K562 (cell line): ENCODE data around the gene SPATS2L. TPM values are rescaled to one million over a fixed set of nuclear protein-coding genes. Genes with fewer than 3 reads are reported as not detected.

Source experiments
- CEBPB ChIP-seq: fragments of 450-650 bp; IDR thresholded peaks from 2 replicates; pipeline ENCODE4 v1.6.1; 2016; ENCODE audit warnings: missing genetic modification characterization, missing compliant biosample characterization
- CLOCK ChIP-seq: fragments of 250-450 bp; sonication (Bioruptor Pico); IDR thresholded peaks from 2 replicates; pipeline ENCODE4 v1.4.0; 2020; ENCODE audit warnings: mild to moderate bottlenecking, moderate library complexity, borderline replicate concordance
- ETV5 ChIP-seq: sonication (generic); formaldehyde crosslinking; IDR thresholded peaks from 2 replicates; pipeline ENCODE4 v1.4.0; 2020; ENCODE audit warnings: low read depth, mild to moderate bottlenecking, missing genetic modification reagents
- HDAC8 ChIP-seq: fragments of 450-650 bp; IDR thresholded peaks from 2 replicates; pipeline ENCODE4 v1.6.1; 2016; ENCODE audit warnings: mild to moderate bottlenecking, missing genetic modification characterization, moderate library complexity, missing compliant biosample characterization
- MYC ChIP-seq, 2 experiments: fragments of 250-450 bp in 1 of 2; sonication (Bioruptor Pico) in 1 of 2; IDR thresholded peaks; 2 replicates each; pipeline versions ENCODE4 v1.5.1 to v1.6.1; 2012 to 2021; ENCODE audit warnings: low read depth in 2 of 2, borderline replicate concordance in 1 of 2, improper control_type of control experiment in 1 of 2, low read length in 1 of 2, mild to moderate bottlenecking in 1 of 2, moderate library complexity in 1 of 2
- PHF8 ChIP-seq: fragments of 200-600 bp; sonication (generic); IDR thresholded peaks from 2 replicates; pipeline ENCODE4 v1.6.1; 2012; ENCODE audit warnings: mixed run types, mild to moderate bottlenecking, inconsistent platforms, low read length, moderate library complexity, borderline replicate concordance
- PRMT5 ChIP-seq: sonication (generic); formaldehyde crosslinking; IDR thresholded peaks from 2 replicates; pipeline ENCODE4 v1.5.0; 2020; ENCODE audit warnings: missing genetic modification reagents
- RAD21 ChIP-seq, 2 experiments: fragments of 250-450 bp in 1 of 2; fragments of 450-650 bp in 1 of 2; sonication (Bioruptor Pico) in 1 of 2; formaldehyde crosslinking in 1 of 2; IDR thresholded peaks in 1 of 2; conservative IDR thresholded peaks in 1 of 2; 2 replicates each; pipeline versions ENCODE4 v1.4.0 to v1.8.0; 2020 to 2022; ENCODE audit warnings: mild to moderate bottlenecking in 2 of 2, moderate library complexity in 1 of 2
- TGIF2 ChIP-seq: sonication (generic); formaldehyde crosslinking; IDR thresholded peaks from 2 replicates; pipeline ENCODE4 v1.8.1; 2022; ENCODE audit warnings: mild to moderate bottlenecking, missing genetic modification reagents, moderate library complexity
- TSHZ1 ChIP-seq: fragments of 250-450 bp; sonication (Bioruptor Pico); IDR thresholded peaks from 2 replicates; pipeline ENCODE4 v1.4.0; 2020; ENCODE audit warnings: mild to moderate bottlenecking, moderate library complexity
- VEZF1 ChIP-seq: fragments of 200-800 bp; sonication (Bioruptor generic); IDR thresholded peaks from 2 replicates; pipeline ENCODE4 v1.6.1; 2017; ENCODE audit warnings: missing genetic modification characterization, missing compliant biosample characterization
- ZNF766 ChIP-seq: fragments of 200-800 bp; sonication (Bioruptor generic); conservative IDR thresholded peaks from 2 replicates; pipeline ENCODE4 v1.6.1; 2016; ENCODE audit warnings: missing genetic modification characterization, missing compliant biosample characterization
- polyA plus RNA-seq, 8 experiments: library from polyadenylated mRNA; depleted of rRNA in 4 of 8; stranded (reverse) in 5 of 8; unstranded in 3 of 8; fragments of >200 nt; fragmentation: Nextera tagmentation in 2 of 8; fragmentation: Illumina TruSeq in 1 of 8; extraction: Ambion mirVana in 2 of 8; extraction: Trizol in 1 of 8; gene quantifications; 2 replicates each; pipeline versions ENCODE4 v1.2.1 to v1.2.3, GENCODE V29; 2011 to 2014; ENCODE audit warnings: inconsistent platforms in 1 of 8, missing spikeins in 1 of 8
- total RNA-seq, 7 experiments: library from RNA; depleted of rRNA in 6 of 7; stranded (reverse); fragments of >200 nt in 6 of 7; fragmentation: Illumina TruSeq in 2 of 7; extraction: Trizol in 2 of 7; gene quantifications; 2 replicates each; pipeline versions ENCODE4 v1.2.1 to v1.2.3, GENCODE V29; 2011 to 2021; ENCODE audit warnings: low replicate concordance in 1 of 7
- TF ChIP-seq, protein P1 (sequence below): fragments of 450-650 bp; IDR thresholded peaks from 2 replicates; pipeline ENCODE4 v1.6.1; 2018; ENCODE audit not compliant: partially characterized antibody

SPATS2L gene
- total and polyA plus RNA-seq, 9 of the 15 experiments (the other 6 are each of a cell fraction or from before 2014, with no cell fraction given), result 11.3 to 41.5 (median 24.9) TPM

GRCh38 chr2:200525882-200526651 is 219.6 kb downstream of the SPATS2L start, which contains the start of gene SGO2 (continued):
- TF ChIP-seq, protein P1, sequence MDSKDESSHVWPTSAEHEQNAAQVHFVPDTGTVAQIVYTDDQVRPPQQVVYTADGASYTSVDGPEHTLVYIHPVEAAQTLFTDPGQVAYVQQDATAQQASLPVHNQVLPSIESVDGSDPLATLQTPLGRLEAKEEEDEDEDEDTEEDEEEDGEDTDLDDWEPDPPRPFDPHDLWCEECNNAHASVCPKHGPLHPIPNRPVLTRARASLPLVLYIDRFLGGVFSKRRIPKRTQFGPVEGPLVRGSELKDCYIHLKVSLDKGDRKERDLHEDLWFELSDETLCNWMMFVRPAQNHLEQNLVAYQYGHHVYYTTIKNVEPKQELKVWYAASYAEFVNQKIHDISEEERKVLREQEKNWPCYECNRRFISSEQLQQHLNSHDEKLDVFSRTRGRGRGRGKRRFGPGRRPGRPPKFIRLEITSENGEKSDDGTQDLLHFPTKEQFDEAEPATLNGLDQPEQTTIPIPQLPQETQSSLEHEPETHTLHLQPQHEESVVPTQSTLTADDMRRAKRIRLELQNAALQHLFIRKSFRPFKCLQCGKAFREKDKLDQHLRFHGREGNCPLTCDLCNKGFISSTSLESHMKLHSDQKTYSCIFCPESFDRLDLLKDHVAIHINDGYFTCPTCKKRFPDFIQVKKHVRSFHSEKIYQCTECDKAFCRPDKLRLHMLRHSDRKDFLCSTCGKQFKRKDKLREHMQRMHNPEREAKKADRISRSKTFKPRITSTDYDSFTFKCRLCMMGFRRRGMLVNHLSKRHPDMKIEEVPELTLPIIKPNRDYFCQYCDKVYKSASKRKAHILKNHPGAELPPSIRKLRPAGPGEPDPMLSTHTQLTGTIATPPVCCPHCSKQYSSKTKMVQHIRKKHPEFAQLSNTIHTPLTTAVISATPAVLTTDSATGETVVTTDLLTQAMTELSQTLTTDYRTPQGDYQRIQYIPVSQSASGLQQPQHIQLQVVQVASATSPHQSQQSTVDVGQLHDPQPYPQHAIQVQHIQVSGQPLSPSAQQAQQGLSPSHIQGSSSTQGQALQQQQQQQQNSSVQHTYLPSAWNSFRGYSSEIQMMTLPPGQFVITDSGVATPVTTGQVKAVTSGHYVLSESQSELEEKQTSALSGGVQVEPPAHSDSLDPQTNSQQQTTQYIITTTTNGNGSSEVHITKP, result peak; percentile 52
- TF ChIP-seq RAD21 (CRISPR knock-in tag; conservative IDR thresholded peaks at IDR 0.05 in 1 of 2, IDR thresholded peaks at IDR 0.05 in 1 of 2) (0 out of 4 replicates have a peak, but pooled peaks of 1 of the 2 experiments have one; percentile 17), ZNF766 (no peak), PRMT5 (CRISPR knock-in tag) (no peak), TSHZ1 (CRISPR knock-in tag) (no peak), CLOCK (CRISPR knock-in tag) (no peak), VEZF1 (CRISPR knock-in tag) (peak; percentile 58), HDAC8 (tag) (no peak), ETV5 (CRISPR knock-in tag) (peak; percentile 56; the same call in 1 of the 2 replicates), TGIF2 (CRISPR knock-in tag) (no peak), CEBPB (tag) (peak; percentile 74), MYC (IDR thresholded peaks at IDR 0.05; ENCODE audit: low read depth, low read length) (0 out of 2 replicates have a peak, but pooled peaks have one; percentile 38), MYC (CRISPR knock-in tag; IDR thresholded peaks at IDR 0.05; ENCODE audit: borderline replicate concordance, low read depth) (no peak), PHF8 (peak; percentile 74; the same call in 1 of the 2 replicates)
